Right forelimb (tissue), 1 donor: ENCODE results near the gene TMEM129.

Experiments used
- DNase-seq: peaks from one replicate; pipeline ENCODE4 v3.0.0-alpha.2; 2018

TMEM129 gene

GRCh38 chr4:1743975-1744374, 22.9 kb upstream of the TMEM129 start:
- no peak for DNase-seq

- DNase-seq = no peak
Observed at GRCh38 chr4:1743551-1743950, 22.4 kb upstream of the TMEM129 start.

GRCh38 chr4:1741208-1741607, 20.1 kb upstream of the TMEM129 start:
- no peak for DNase-seq

- no peak for DNase-seq
Observed at GRCh38 chr4:1740021-1740545, 19.0 kb upstream of the TMEM129 start.

- DNase-seq = no peak
Observed at GRCh38 chr4:1739358-1739757, 18.2 kb upstream of the TMEM129 start.

GRCh38 chr4:1738410-1738809, 17.3 kb upstream of the TMEM129 start:
- no peak for DNase-seq

- no peak for DNase-seq
Observed at GRCh38 chr4:1737666-1738065, 16.5 kb upstream of the TMEM129 start.

GRCh38 chr4:1736812-1737211, 15.7 kb upstream of the TMEM129 start:
- DNase-seq = no peak

- DNase-seq = no peak
Observed at GRCh38 chr4:1735215-1735614, 14.1 kb upstream of the TMEM129 start.

GRCh38 chr4:1732911-1733310, 11.8 kb upstream of the TMEM129 start:
- no peak for DNase-seq

- DNase-seq = no peak
Observed at GRCh38 chr4:1731180-1731579, 10.1 kb upstream of the TMEM129 start.

GRCh38 chr4:1730532-1731135, 9.5 kb upstream of the TMEM129 start:
- no peak for DNase-seq

- no peak for DNase-seq
Observed at GRCh38 chr4:1728061-1728980, 7.2 kb upstream of the TMEM129 start.

- DNase-seq = no peak
Observed at GRCh38 chr4:1727117-1728031, 6.3 kb upstream of the TMEM129 start.

- DNase-seq = peak; percentile 88
Observed at GRCh38 chr4:1726146-1726934, 5.2 kb upstream of the TMEM129 start.

GRCh38 chr4:1725521-1725920, 4.4 kb upstream of the TMEM129 start:
- DNase-seq = no peak

GRCh38 chr4:1723131-1723801, 2.1 kb upstream of the TMEM129 start:
- DNase-seq = no peak

GRCh38 chr4:1722551-1723118, 1.5 kb upstream of the TMEM129 start:
- DNase-seq = no peak

- no peak for DNase-seq
Observed at GRCh38 chr4:1721666-1722550, 785 bp upstream of the TMEM129 start.
